Breast epithelium (tissue), 3 donors: Measurements from ENCODE around the gene MTHFD2L.

Experiments
- CTCF ChIP-seq, 3 donors: fragments of 450-650 bp; IDR thresholded peaks; one replicate each; pipeline ENCODE4 v1.5.1; 2016 to 2017; ENCODE audit warnings: antibody characterized with exemption in 3 of 3, mild to moderate bottlenecking in 3 of 3, moderate library complexity in 3 of 3
- POLR2A ChIP-seq: fragments of 450-650 bp; IDR thresholded peaks from one replicate; pipeline ENCODE4 v1.6.1; 2016; ENCODE audit warnings: antibody characterized with exemption, mild to moderate bottlenecking, moderate library complexity
- POLR2AphosphoS5 ChIP-seq, 3 donors: sonication (generic); formaldehyde crosslinking; IDR thresholded peaks; one replicate each; pipeline ENCODE4 v1.6.1; 2017; ENCODE audit warnings: antibody characterized with exemption in 3 of 3

GRCh38 chr4:74134500-74134852 is 23.4 kb upstream of the MTHFD2L start:
- TF ChIP-seq POLR2A (no peak), CTCF (IDR thresholded peaks at IDR 0.05) (no peak), POLR2AphosphoS5 (IDR thresholded peaks at IDR 0.05) (no peak)
